Activated CD8-positive, alpha-beta T cell treated with anti-CD3 and anti-CD28 coated beads, Interleukin-2, amount 10 ng/mL, durations not matched to agents 7 days and 5 days (primary cell): Measurements from ENCODE around the gene EFL1. TPM values are rescaled to one million over a fixed set of nuclear protein-coding genes. Genes with fewer than 3 reads are reported as not detected.

Experiments
- ATAC-seq: fragments of 150-1000 bp; cut with Tn5 transposase; one replicate; pipeline ENCODE4 v1.10.0; 2021; ENCODE audit warnings: moderate library complexity
- CTCF ChIA-PET: fragments of 350-600 bp; sonication (Branson Sonifier 250); formaldehyde crosslinking; loops from one replicate; lab custom pipeline; 2021; ENCODE audit warnings: antibody characterized with exemption; lab: Charles Lee
- POLR2A ChIA-PET: fragments of 350-600 bp; sonication (Branson Sonifier 250); formaldehyde crosslinking; loops from one replicate; lab custom pipeline; 2021; ENCODE audit warnings: antibody characterized with exemption; lab: Charles Lee
- DNase-seq: peaks from one replicate; pipeline ENCODE4 v3.0.0-alpha.2; 2020
- H3K27ac Mint-ChIP-seq: one replicate; pipeline ENCODE4 v1.8.0; 2021; ENCODE audit warnings: mild to moderate bottlenecking, mixed read lengths
- H3K27me3 Mint-ChIP-seq: one replicate; pipeline ENCODE4 v1.8.0; 2021; ENCODE audit warnings: low read depth, mixed read lengths
- H3K36me3 Mint-ChIP-seq: one replicate; pipeline ENCODE4 v1.8.0; 2021; ENCODE audit warnings: low read depth, mixed read lengths
- H3K4me1 Mint-ChIP-seq: one replicate; pipeline ENCODE4 v1.8.0; 2021; ENCODE audit warnings: low read depth, mixed read lengths
- H3K4me3 Mint-ChIP-seq: one replicate; pipeline ENCODE4 v1.8.0; 2021; ENCODE audit warnings: mild to moderate bottlenecking, mixed read lengths
- H3K9me3 Mint-ChIP-seq: one replicate; pipeline ENCODE4 v1.8.0; 2022; ENCODE audit warnings: mixed read lengths; ENCODE audit not compliant: insufficient read depth
- total RNA-seq, 2 experiments: library from RNA; stranded (reverse); gene quantifications; one replicate each; pipeline ENCODE4 v1.2.3, GENCODE V29; 2021

The EFL1 gene
- total RNA-seq, 2 experiments from 2014 or later, result 25.9 to 29.0 TPM

DNA sequence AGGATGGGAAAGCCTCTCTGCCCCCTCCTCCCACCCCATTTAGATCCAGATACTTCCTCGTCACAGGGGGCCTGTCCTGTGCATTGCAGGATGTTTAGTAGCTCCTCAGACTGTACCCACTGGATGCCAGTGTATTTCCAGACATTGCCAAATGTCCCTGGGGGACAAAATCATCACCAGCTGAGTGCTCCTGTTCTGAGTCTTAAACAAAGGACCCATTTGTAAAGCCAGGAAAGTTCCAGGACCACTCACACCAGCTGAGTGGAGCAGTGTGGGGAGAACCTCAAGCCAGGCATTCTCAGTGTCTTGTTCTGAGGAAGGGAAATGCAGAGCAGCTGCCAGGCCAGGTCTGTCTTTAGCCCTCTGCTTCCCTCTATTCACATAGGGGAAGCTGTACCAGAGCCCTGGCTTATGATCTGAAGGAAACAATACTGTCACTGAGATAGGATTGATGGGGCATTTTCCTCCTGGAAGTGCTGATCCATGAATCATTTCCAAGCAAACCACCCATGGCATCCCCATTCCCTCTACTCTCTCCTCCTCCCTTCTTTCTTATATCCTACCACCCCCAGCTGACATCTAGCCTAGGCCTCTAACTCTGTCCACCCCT lies 149.3 kb downstream of the EFL1 start:
- Mint-ChIP-seq H3K9me3 (no peaks in the 10 kb centered on the region), H3K4me1 (peaks cover 5% of the 10 kb centered on the region), H3K27me3 (no peaks in the 10 kb centered on the region), H3K4me3 (no peak overlapping the region), H3K36me3 (no peaks in the 10 kb centered on the region), H3K27ac (no peak overlapping the region)
- ATAC-seq (no peak), DNase-seq (no peak)
- ChIA-PET CTCF (no interaction called here), POLR2A (no interaction called here)

DNA sequence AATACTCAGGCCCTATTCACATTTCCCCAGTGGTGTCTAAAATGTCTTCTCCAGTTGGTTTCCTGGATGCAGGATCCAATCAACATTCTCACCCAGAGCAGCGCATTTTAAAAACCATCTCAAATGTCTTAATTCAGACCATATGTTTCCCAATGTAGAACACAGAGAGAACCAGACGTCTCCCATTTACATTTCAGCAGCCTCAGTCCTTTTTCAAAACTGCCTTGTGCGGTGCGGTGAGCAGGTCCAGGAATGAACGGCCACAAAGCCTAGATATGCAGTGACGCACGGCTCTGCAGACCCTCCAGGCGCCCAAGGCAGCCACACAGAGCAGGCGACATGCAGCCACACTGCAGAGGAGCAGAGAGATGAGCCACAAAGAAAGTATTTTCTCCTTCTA lies 150.6 kb downstream of the EFL1 start:
- Mint-ChIP-seq H3K4me3 (no peak overlapping the region), H3K27ac (no peak overlapping the region), H3K36me3 (no peaks in the 10 kb centered on the region), H3K4me1 (peaks cover 5% of the 10 kb centered on the region), H3K27me3 (no peaks in the 10 kb centered on the region), H3K9me3 (no peaks in the 10 kb centered on the region)
- POLR2A ChIA-PET, result no interaction called here
- CTCF ChIA-PET, result no interaction called here
- no peak for ATAC-seq
- no peak for DNase-seq

- POLR2A ChIA-PET, result no interaction called here
- H3K9me3 Mint-ChIP-seq, result no peaks in the 10 kb centered on the region
- ATAC-seq (no peak), DNase-seq (no peak)
- no peaks in the 10 kb centered on the region for H3K36me3 Mint-ChIP-seq
- peaks cover 5% of the 10 kb centered on the region for H3K4me1 Mint-ChIP-seq
- no peak overlapping the region for H3K4me3 Mint-ChIP-seq
- CTCF ChIA-PET, result interaction anchor here (1.4 to 3.1 kb wide), 3 partner anchors 31 to 86 kb away, joined by 4 to 26 read pairs (median 20); no protein-coding TSS in a partner anchor
- no peak overlapping the region for H3K27ac Mint-ChIP-seq
- no peaks in the 10 kb centered on the region for H3K27me3 Mint-ChIP-seq
Measured at GRCh38 chr15:82110144-82110543, 152.4 kb downstream of the EFL1 start.

DNA sequence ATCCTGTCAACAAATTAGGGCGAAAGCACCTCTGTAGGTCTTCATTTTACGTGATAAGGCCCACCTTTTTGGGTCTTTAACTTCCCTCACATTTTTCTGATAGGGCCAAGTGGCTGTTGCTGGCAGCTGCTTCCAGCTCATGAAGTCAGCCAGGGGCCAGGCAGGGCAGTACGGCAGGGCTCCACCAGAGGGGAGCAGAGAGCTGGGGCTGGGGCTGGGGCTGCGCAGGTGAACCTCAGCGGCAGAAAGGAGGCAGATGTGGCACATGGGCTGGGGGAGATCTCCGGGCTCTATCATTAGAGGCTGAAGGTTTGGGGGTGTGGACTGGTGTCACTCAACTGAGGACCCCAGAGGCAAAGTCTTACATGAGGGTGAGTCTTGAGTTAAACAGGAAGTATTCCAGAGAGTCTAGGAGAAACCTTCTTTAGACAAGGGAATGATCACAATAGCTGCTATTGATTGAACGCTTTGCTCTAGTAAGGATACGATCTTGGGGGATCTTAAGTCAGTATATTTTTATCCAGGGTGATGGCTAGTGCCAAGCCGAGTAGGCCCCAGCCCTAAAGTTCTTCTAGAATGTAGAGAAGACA lies 153.9 kb downstream of the EFL1 start:
- H3K36me3 Mint-ChIP-seq, result no peaks in the 10 kb centered on the region
- no peak overlapping the region for H3K4me3 Mint-ChIP-seq
- peaks cover 5% of the 10 kb centered on the region for H3K4me1 Mint-ChIP-seq
- ChIA-PET POLR2A (no interaction called here), CTCF (interaction anchor here (0.5 to 3.1 kb wide), 24 partner anchors 9 to 834 kb away, joined by 3 to 26 read pairs (median 4); no protein-coding TSS in a partner anchor)
- no peak overlapping the region for H3K27ac Mint-ChIP-seq
- DNase-seq (peak; percentile 80), ATAC-seq (peak; percentile 94)
- no peaks in the 10 kb centered on the region for H3K9me3 Mint-ChIP-seq
- H3K27me3 Mint-ChIP-seq, result no peaks in the 10 kb centered on the region

- H3K27ac Mint-ChIP-seq, result no peak overlapping the region
- ATAC-seq (no peak), DNase-seq (no peak)
- H3K36me3 Mint-ChIP-seq, result no peaks in the 10 kb centered on the region
- peaks cover 5% of the 10 kb centered on the region for H3K4me1 Mint-ChIP-seq
- no peak overlapping the region for H3K4me3 Mint-ChIP-seq
- ChIA-PET CTCF (no interaction called here), POLR2A (no interaction called here)
- H3K27me3 Mint-ChIP-seq, result no peaks in the 10 kb centered on the region
- H3K9me3 Mint-ChIP-seq, result no peaks in the 10 kb centered on the region
Measured at GRCh38 chr15:82106679-82107078, 155.9 kb downstream of the EFL1 start.

DNA sequence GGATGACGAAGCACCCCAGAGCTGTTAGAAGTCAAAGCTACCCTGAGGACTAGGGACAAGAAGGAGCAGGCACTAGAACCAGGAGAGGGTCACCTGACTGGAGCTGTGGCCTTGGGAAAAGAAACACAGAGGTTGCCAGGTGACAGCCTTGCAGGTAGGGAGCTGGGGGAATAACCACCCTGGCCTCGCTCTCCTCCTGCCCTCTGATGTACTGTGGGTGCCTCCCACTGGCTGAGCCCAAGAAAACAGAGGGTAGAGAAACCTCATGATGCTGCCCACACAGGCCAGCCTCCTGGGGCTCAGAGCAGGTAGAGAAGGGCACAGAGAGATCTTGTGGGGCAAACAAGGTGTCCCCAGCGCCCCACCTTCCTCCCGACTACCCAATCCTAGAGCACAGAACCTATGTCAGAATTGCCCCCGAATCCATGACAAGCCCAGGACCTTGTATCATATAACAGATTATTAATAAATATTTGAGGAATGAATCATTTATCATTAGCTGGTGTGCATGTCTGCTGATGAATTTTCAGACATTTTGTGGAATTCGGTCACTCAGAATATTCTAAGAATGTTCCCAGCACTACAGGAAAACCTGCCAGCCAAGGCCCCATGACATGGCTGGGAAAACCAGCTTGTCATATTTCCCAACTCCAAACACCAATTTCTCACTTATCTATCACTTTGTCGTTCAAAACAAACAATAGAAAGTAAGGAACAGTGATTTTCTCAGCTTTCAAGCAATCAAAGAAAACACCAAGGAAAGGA lies 156.9 kb downstream of the EFL1 start:
- ChIA-PET CTCF (no interaction called here), POLR2A (no interaction called here)
- H3K4me3 Mint-ChIP-seq, result no peak overlapping the region
- H3K27ac Mint-ChIP-seq, result no peak overlapping the region
- no peaks in the 10 kb centered on the region for H3K9me3 Mint-ChIP-seq
- peaks cover 5% of the 10 kb centered on the region for H3K4me1 Mint-ChIP-seq
- H3K27me3 Mint-ChIP-seq, result no peaks in the 10 kb centered on the region
- no peak for ATAC-seq
- no peak for DNase-seq
- no peaks in the 10 kb centered on the region for H3K36me3 Mint-ChIP-seq

DNA sequence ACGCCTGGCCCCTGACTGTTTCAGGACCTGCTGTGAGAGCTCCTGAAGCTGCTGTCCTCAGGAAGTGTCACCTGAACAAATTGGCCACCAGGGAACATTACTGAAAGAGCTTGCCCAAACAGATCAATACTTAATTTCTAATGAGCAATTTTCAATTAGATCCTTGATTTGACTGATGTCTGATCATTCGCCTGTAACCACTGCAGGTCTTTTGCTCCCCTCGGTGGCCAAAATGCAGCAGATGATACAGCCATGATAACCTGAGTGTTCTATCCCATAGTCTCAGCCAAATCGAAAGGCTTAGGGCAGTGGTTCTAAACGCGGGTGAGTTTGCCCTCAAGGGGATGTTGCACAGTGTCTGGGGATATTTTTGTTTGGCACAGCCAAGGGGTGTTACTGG lies 159.1 kb downstream of the EFL1 start:
- Mint-ChIP-seq H3K27me3 (no peaks in the 10 kb centered on the region), H3K27ac (no peak overlapping the region), H3K9me3 (no peaks in the 10 kb centered on the region), H3K36me3 (no peaks in the 10 kb centered on the region), H3K4me3 (no peak overlapping the region), H3K4me1 (no peaks in the 10 kb centered on the region)
- ChIA-PET POLR2A (no interaction called here), CTCF (no interaction called here)
- no peak for ATAC-seq
- DNase-seq, result no peak

DNA sequence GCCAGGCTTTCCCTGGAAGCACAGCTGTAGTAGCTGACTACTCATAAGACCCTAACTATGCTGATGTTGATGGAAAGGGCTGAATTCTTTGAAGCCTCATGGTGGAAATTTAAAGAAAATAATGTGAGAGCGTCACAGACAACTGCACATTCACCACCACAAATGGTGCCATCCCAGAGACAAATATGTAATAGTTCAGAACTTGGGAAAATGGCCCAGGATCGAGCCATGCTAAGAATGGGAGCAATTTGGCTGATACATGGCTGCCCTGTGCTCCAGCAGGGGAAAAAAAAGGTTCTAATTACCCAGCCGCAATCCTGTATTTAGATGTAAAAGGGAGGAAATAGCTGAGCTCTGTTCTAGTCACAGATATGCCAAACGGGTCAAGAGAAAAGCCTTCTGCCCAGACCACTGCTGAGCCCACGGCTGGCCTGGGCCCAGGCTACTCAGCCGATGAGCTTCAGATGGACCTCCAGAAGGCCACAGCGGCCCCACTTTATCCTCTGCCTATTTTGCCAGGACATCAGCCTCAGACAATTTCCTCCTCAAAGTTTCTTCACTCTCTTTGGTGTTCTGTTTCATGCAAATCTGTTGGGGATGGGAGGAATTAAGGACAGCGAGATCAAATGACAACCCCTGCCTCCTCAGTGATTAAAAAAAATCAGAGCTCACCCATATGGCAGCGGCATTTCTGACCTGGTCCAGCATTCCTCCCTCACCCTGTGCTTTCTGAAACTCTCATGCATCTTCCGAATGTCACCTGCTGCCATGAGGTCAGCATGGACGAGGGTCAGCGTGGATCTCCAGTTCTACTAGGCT lies 162.2 kb downstream of the EFL1 start:
- no peak for ATAC-seq
- Mint-ChIP-seq H3K27me3 (no peaks in the 10 kb centered on the region), H3K4me1 (no peaks in the 10 kb centered on the region), H3K36me3 (no peaks in the 10 kb centered on the region), H3K27ac (no peak overlapping the region), H3K4me3 (no peak overlapping the region), H3K9me3 (no peaks in the 10 kb centered on the region)
- ChIA-PET CTCF (no interaction called here), POLR2A (no interaction called here)
- no peak for DNase-seq

DNA sequence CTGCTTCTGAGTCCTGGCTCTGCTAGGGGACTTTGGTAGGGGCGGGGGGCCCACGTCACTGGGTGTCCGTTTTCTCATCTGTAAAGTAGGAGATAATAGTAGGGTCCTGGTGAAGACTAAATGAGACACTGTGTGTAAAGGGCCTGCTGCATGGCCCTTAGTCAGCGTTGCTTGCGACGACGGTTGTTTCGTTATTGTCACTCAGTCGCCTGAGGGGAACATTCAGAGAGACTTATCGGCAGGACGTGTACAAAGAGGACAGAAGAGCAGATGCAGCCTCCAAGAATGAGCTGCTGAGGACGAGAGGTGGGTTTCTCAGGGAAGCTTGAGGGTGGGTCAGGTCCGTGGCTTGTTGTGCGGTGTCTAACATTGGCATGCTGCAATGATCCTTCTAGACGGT lies 163.9 kb downstream of the EFL1 start:
- ChIA-PET CTCF (no interaction called here), POLR2A (no interaction called here)
- no peaks in the 10 kb centered on the region for H3K9me3 Mint-ChIP-seq
- H3K4me1 Mint-ChIP-seq, result no peaks in the 10 kb centered on the region
- no peak overlapping the region for H3K27ac Mint-ChIP-seq
- DNase-seq (no peak), ATAC-seq (no peak)
- H3K4me3 Mint-ChIP-seq, result no peak overlapping the region
- no peaks in the 10 kb centered on the region for H3K27me3 Mint-ChIP-seq
- no peaks in the 10 kb centered on the region for H3K36me3 Mint-ChIP-seq

DNA sequence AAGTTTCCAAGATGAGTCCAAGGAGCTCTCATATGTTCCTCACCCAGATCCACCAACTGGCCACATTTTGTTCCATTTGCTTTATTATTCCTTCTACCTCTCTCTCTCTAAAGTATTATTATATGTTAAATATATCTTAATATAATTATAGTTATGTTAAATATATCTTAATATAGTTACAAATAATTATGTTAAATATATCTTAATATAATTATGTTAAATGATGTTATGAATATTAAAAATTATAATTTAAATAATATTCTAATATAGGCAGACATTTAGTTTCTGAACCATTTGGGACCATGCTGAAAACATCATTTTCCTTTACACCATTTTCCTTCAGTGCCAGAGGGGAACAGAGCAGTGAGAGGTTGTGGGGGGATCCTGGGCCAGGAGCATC lies 166.7 kb downstream of the EFL1 start:
- no peaks in the 10 kb centered on the region for H3K27me3 Mint-ChIP-seq
- ATAC-seq (no peak), DNase-seq (no peak)
- H3K4me1 Mint-ChIP-seq, result no peaks in the 10 kb centered on the region
- H3K9me3 Mint-ChIP-seq, result no peaks in the 10 kb centered on the region
- no peak overlapping the region for H3K4me3 Mint-ChIP-seq
- ChIA-PET POLR2A (no interaction called here), CTCF (no interaction called here)
- H3K36me3 Mint-ChIP-seq, result no peaks in the 10 kb centered on the region
- no peak overlapping the region for H3K27ac Mint-ChIP-seq

- ATAC-seq (no peak), DNase-seq (no peak)
- Mint-ChIP-seq H3K27ac (no peak overlapping the region), H3K4me3 (no peak overlapping the region), H3K27me3 (no peaks in the 10 kb centered on the region), H3K4me1 (no peaks in the 10 kb centered on the region), H3K9me3 (no peaks in the 10 kb centered on the region), H3K36me3 (no peaks in the 10 kb centered on the region)
- CTCF ChIA-PET, result interaction anchor here (0.6 kb wide), 1 partner anchor 288 kb away, joined by 3 read pairs; no protein-coding TSS in a partner anchor
- POLR2A ChIA-PET, result no interaction called here
Measured at GRCh38 chr15:82093774-82094211, 168.7 kb downstream of the EFL1 start.
